ENCODE data around the gene KDM1B.
"Not testable (repeated sequence)": the region's sequence is repeated elsewhere in the genome, so short reads cannot be mapped to it uniquely, and the experiment has no call there.

DNA sequence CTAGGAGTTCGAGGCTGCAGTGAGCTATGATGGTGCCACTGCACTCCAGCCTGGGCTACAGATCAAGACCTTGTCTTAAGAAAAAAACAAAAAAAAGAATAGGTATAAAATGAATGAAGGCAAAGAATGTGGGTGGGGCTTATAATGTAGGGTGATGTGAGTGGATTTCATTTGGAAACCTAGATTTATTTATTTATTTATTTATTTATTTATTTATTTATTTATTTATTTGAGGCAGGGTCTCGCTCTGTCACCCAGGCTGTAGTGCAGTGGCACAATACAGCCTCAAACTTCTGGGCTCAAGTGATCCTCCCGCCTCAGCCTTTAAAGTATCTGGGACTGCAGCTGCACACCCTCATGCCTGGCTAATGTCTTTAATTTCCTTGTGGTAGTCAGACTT lies 3.8 kb upstream of the KDM1B start:
- TF ChIP-seq, protein P1, sequence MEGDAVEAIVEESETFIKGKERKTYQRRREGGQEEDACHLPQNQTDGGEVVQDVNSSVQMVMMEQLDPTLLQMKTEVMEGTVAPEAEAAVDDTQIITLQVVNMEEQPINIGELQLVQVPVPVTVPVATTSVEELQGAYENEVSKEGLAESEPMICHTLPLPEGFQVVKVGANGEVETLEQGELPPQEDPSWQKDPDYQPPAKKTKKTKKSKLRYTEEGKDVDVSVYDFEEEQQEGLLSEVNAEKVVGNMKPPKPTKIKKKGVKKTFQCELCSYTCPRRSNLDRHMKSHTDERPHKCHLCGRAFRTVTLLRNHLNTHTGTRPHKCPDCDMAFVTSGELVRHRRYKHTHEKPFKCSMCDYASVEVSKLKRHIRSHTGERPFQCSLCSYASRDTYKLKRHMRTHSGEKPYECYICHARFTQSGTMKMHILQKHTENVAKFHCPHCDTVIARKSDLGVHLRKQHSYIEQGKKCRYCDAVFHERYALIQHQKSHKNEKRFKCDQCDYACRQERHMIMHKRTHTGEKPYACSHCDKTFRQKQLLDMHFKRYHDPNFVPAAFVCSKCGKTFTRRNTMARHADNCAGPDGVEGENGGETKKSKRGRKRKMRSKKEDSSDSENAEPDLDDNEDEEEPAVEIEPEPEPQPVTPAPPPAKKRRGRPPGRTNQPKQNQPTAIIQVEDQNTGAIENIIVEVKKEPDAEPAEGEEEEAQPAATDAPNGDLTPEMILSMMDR (conservative IDR thresholded peaks at IDR 0.05; ENCODE audit: low read depth, low read length): not testable (repeated sequence)
- not testable (repeated sequence) for TF ChIP-seq EZH2 (IDR thresholded peaks at IDR 0.05; ENCODE audit: borderline replicate concordance, low read depth, low read length, poor library complexity, severe bottlenecking)

Data from A673 (cell line).